Measurements from ENCODE around the gene KIAA1217. TPM values are rescaled to one million over a fixed set of nuclear protein-coding genes. Genes with fewer than 3 reads are reported as not detected.

Gene KIAA1217
- total RNA-seq, 1 donor from 2014 or later = 121 TPM

GRCh38 chr10:24465891-24466818, 257.2 kb downstream of the KIAA1217 start:
- Mint-ChIP-seq H3K4me3 (ENCODE audit: low read depth) (peak overlapping the region; percentile 89), H3K9me3 (ENCODE audit: low read depth) (peaks cover 4% of the 10 kb centered on the region), H3K36me3 (ENCODE audit: insufficient read depth) (peaks cover 11% of the 10 kb centered on the region), H3K4me1 (ENCODE audit: low read depth) (peaks cover 57% of the 10 kb centered on the region), H3K27me3 (no peaks in the 10 kb centered on the region), H3K27ac (peak overlapping the region; percentile 99)
- DNase-seq (ENCODE audit: low spot score, unreplicated experiment) = no peak
- TF ChIP-seq CTCF (IDR thresholded peaks at IDR 0.05; ENCODE audit: unreplicated experiment) = no peak

GRCh38 chr10:24467136-24467535, 258.2 kb downstream of the KIAA1217 start:
- peak overlapping the region; percentile 89 for H3K4me3 Mint-ChIP-seq (ENCODE audit: low read depth)
- peaks cover 57% of the 10 kb centered on the region for H3K4me1 Mint-ChIP-seq (ENCODE audit: low read depth)
- DNase-seq (ENCODE audit: low spot score, unreplicated experiment) = no peak
- H3K9me3 Mint-ChIP-seq (ENCODE audit: low read depth) = peaks cover 4% of the 10 kb centered on the region
- peak overlapping the region; percentile 99 for H3K27ac Mint-ChIP-seq
- peaks cover 17% of the 10 kb centered on the region for H3K36me3 Mint-ChIP-seq (ENCODE audit: insufficient read depth)
- no peak for TF ChIP-seq CTCF (IDR thresholded peaks at IDR 0.05; ENCODE audit: unreplicated experiment)
- H3K27me3 Mint-ChIP-seq = no peaks in the 10 kb centered on the region

- no peak for DNase-seq (ENCODE audit: low spot score, unreplicated experiment)
- Mint-ChIP-seq H3K9me3 (ENCODE audit: low read depth) (peaks cover 4% of the 10 kb centered on the region), H3K4me3 (ENCODE audit: low read depth) (peak overlapping the region; percentile 89), H3K4me1 (ENCODE audit: low read depth) (peaks cover 55% of the 10 kb centered on the region), H3K27ac (peak overlapping the region; percentile 99), H3K27me3 (no peaks in the 10 kb centered on the region), H3K36me3 (ENCODE audit: insufficient read depth) (peaks cover 21% of the 10 kb centered on the region)
- no peak for TF ChIP-seq CTCF (IDR thresholded peaks at IDR 0.05; ENCODE audit: unreplicated experiment)
Measured at GRCh38 chr10:24467605-24468004, 258.7 kb downstream of the KIAA1217 start.

- Mint-ChIP-seq H3K27me3 (no peaks in the 10 kb centered on the region), H3K36me3 (ENCODE audit: insufficient read depth) (peaks cover 28% of the 10 kb centered on the region), H3K9me3 (ENCODE audit: low read depth) (peaks cover 8% of the 10 kb centered on the region), H3K4me3 (ENCODE audit: low read depth) (peak overlapping the region; percentile 89), H3K4me1 (ENCODE audit: low read depth) (peaks cover 49% of the 10 kb centered on the region), H3K27ac (peak overlapping the region; percentile 99)
- no peak for TF ChIP-seq CTCF (IDR thresholded peaks at IDR 0.05; ENCODE audit: unreplicated experiment)
- DNase-seq (ENCODE audit: low spot score, unreplicated experiment) = no peak
Measured at GRCh38 chr10:24468281-24468751, 259.4 kb downstream of the KIAA1217 start.

- Mint-ChIP-seq H3K27me3 (no peaks in the 10 kb centered on the region), H3K36me3 (ENCODE audit: insufficient read depth) (peaks cover 43% of the 10 kb centered on the region), H3K4me1 (ENCODE audit: low read depth) (peaks cover 35% of the 10 kb centered on the region), H3K9me3 (ENCODE audit: low read depth) (peaks cover 12% of the 10 kb centered on the region), H3K27ac (peak overlapping the region; percentile 84), H3K4me3 (ENCODE audit: low read depth) (peak overlapping the region; percentile 45)
- no peak for DNase-seq (ENCODE audit: low spot score, unreplicated experiment)
- TF ChIP-seq CTCF (IDR thresholded peaks at IDR 0.05; ENCODE audit: unreplicated experiment) = no peak
Measured at GRCh38 chr10:24469993-24470392, 261.1 kb downstream of the KIAA1217 start.

Measured in progenitor cell of endocrine pancreas (in vitro differentiated cells).